Measurements from ENCODE around the gene IGFL2. TPM values are rescaled to one million over a fixed set of nuclear protein-coding genes. Genes with fewer than 3 reads are reported as not detected.
A peak's percentile ranks its signal among the peaks of the same experiment; 100 is the strongest.

The IGFL2 gene
- total and polyA plus RNA-seq, 2 experiments from 2014 or later: not detected

DNA sequence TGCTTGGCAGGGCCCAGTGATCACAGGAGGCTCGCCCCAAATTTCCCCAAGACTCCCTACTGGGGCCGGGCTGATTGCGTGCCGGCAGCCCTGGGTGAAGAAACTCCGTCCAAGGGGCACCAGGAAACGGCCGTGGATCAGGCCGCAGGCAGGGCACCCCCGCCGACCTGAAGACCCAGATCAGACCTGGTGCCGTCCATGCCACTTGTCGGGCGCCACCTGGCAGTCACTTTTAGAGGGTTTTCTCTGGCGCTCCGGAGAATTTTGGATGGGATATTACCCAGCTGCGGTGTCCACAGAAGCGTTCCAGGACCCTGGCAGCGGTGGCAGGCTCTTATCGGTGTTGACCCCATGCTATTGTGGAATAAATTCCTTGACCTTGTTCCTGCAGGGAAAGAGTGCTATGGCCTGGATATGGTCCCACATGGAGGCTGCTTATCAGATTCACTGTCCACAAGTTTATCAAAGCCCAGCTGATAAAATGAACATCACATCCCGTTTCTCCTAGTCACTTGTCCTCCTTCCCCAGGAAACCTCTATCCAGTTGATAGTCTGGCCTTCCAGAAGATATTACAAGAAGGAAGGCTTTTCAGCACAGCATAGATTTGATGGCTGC, 38.2 kb downstream of the IGFL2 start (continued):
- TF ChIP-seq, protein P1, sequence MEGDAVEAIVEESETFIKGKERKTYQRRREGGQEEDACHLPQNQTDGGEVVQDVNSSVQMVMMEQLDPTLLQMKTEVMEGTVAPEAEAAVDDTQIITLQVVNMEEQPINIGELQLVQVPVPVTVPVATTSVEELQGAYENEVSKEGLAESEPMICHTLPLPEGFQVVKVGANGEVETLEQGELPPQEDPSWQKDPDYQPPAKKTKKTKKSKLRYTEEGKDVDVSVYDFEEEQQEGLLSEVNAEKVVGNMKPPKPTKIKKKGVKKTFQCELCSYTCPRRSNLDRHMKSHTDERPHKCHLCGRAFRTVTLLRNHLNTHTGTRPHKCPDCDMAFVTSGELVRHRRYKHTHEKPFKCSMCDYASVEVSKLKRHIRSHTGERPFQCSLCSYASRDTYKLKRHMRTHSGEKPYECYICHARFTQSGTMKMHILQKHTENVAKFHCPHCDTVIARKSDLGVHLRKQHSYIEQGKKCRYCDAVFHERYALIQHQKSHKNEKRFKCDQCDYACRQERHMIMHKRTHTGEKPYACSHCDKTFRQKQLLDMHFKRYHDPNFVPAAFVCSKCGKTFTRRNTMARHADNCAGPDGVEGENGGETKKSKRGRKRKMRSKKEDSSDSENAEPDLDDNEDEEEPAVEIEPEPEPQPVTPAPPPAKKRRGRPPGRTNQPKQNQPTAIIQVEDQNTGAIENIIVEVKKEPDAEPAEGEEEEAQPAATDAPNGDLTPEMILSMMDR (conservative IDR thresholded peaks at IDR 0.05; ENCODE audit: low read depth in 2 of 2): peak in 1 of 2 experiments; percentile 33; a peak in 1 of 4 replicates
- TF ChIP-seq, protein P2, sequence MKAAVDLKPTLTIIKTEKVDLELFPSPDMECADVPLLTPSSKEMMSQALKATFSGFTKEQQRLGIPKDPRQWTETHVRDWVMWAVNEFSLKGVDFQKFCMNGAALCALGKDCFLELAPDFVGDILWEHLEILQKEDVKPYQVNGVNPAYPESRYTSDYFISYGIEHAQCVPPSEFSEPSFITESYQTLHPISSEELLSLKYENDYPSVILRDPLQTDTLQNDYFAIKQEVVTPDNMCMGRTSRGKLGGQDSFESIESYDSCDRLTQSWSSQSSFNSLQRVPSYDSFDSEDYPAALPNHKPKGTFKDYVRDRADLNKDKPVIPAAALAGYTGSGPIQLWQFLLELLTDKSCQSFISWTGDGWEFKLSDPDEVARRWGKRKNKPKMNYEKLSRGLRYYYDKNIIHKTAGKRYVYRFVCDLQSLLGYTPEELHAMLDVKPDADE (IDR thresholded peaks at IDR 0.05): no peak

DNA sequence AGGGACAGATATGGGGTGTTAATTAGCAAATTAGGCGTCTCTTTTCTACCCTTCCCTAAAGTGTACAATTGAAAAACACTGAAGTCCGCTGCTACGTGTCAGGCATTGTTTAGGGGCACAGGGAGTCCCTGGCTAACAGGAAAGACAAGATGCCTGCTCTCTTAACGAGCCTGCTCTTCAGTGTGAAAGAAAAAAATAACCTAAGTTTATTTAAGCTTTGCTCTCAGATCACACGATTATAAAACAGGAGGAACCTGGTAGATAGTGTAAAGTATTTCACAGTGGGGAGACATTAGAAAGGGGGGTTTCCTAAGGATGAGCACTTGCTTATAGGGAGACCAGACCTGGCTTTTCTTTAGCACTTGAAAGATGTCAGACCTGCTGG, 38.7 kb downstream of the IGFL2 start:
- Histone ChIP-seq H3F3A (replicated peaks; ENCODE audit: low read depth) (no peaks in the 10 kb centered on the region), H3K79me2 (replicated peaks; ENCODE audit: insufficient read depth) (no peaks in the 10 kb centered on the region), H3K4me3 (no peak overlapping the region), H4K20me1 (replicated peaks; ENCODE audit: insufficient read depth) (no peaks in the 10 kb centered on the region; the same call in 1 of the 2 replicates), H3K27me3 (ENCODE audit: insufficient read depth) (no peaks in the 10 kb centered on the region), H3K9me2 (ENCODE audit: insufficient read depth) (no peaks in the 10 kb centered on the region), H3K4me1 (ENCODE audit: insufficient read depth) (no peaks in the 10 kb centered on the region), H3K36me3 (ENCODE audit: insufficient read depth) (no peaks in the 10 kb centered on the region), H3K4me2 (no peak overlapping the region), H3K27ac (ENCODE audit: low read depth) (no peak overlapping the region), H2AFZ (no peak overlapping the region)
- Mint-ChIP-seq H3K9me3 (peaks cover 2% of the 10 kb centered on the region; the same call in 2 of the 3 replicates), H3K27me3 (ENCODE audit: insufficient read depth, low read depth, poor library complexity) (peaks cover 4% of the 10 kb centered on the region), H3K27ac (no peak overlapping the region), H3K36me3 (ENCODE audit: low read depth) (no peaks in the 10 kb centered on the region; the same call in 2 of the 3 replicates), H3K4me3 (no peak overlapping the region), H3K4me1 (no peaks in the 10 kb centered on the region)
- no peak for ATAC-seq
- DNase-seq (ENCODE audit: low spot score): no peak
- TF ChIP-seq, protein P3, sequence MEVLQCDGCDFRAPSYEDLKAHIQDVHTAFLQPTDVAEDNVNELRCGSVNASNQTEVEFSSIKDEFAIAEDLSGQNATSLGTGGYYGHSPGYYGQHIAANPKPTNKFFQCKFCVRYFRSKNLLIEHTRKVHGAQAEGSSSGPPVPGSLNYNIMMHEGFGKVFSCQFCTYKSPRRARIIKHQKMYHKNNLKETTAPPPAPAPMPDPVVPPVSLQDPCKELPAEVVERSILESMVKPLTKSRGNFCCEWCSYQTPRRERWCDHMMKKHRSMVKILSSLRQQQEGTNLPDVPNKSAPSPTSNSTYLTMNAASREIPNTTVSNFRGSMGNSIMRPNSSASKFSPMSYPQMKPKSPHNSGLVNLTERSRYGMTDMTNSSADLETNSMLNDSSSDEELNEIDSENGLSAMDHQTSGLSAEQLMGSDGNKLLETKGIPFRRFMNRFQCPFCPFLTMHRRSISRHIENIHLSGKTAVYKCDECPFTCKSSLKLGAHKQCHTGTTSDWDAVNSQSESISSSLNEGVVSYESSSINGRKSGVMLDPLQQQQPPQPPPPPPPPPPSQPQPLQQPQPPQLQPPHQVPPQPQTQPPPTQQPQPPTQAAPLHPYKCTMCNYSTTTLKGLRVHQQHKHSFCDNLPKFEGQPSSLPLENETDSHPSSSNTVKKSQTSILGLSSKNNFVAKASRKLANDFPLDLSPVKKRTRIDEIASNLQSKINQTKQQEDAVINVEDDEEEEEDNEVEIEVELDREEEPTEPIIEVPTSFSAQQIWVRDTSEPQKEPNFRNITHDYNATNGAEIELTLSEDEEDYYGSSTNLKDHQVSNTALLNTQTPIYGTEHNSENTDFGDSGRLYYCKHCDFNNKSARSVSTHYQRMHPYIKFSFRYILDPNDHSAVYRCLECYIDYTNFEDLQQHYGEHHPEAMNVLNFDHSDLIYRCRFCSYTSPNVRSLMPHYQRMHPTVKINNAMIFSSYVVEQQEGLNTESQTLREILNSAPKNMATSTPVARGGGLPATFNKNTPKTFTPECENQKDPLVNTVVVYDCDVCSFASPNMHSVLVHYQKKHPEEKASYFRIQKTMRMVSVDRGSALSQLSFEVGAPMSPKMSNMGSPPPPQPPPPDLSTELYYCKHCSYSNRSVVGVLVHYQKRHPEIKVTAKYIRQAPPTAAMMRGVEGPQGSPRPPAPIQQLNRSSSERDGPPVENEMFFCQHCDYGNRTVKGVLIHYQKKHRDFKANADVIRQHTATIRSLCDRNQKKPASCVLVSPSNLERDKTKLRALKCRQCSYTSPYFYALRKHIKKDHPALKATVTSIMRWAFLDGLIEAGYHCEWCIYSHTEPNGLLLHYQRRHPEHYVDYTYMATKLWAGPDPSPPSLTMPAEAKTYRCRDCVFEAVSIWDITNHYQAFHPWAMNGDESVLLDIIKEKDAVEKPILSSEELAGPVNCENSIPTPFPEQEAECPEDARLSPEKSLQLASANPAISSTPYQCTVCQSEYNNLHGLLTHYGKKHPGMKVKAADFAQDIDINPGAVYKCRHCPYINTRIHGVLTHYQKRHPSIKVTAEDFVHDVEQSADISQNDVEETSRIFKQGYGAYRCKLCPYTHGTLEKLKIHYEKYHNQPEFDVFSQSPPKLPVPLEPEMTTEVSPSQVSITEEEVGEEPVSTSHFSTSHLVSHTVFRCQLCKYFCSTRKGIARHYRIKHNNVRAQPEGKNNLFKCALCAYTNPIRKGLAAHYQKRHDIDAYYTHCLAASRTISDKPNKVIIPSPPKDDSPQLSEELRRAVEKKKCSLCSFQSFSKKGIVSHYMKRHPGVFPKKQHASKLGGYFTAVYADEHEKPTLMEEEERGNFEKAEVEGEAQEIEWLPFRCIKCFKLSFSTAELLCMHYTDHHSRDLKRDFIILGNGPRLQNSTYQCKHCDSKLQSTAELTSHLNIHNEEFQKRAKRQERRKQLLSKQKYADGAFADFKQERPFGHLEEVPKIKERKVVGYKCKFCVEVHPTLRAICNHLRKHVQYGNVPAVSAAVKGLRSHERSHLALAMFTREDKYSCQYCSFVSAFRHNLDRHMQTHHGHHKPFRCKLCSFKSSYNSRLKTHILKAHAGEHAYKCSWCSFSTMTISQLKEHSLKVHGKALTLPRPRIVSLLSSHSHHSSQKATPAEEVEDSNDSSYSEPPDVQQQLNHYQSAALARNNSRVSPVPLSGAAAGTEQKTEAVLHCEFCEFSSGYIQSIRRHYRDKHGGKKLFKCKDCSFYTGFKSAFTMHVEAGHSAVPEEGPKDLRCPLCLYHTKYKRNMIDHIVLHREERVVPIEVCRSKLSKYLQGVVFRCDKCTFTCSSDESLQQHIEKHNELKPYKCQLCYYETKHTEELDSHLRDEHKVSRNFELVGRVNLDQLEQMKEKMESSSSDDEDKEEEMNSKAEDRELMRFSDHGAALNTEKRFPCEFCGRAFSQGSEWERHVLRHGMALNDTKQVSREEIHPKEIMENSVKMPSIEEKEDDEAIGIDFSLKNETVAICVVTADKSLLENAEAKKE (CRISPR knock-in tag; IDR thresholded peaks at IDR 0.05): no peak
- TF ChIP-seq POLR2AphosphoS5 (IDR thresholded peaks at IDR 0.05; ENCODE audit: low read depth): no peak
- TF ChIP-seq ZNF114 (CRISPR knock-in tag; IDR thresholded peaks at IDR 0.05): no peak
- TF ChIP-seq, protein P2 (IDR thresholded peaks at IDR 0.05): no peak
- no peak for TF ChIP-seq ZNF331 (CRISPR knock-in tag; IDR thresholded peaks at IDR 0.05; ENCODE audit: low read depth)
- no peak for TF ChIP-seq JUNB (IDR thresholded peaks at IDR 0.05; ENCODE audit: unreplicated experiment)
- TF ChIP-seq STAT1 (IDR thresholded peaks at IDR 0.05; ENCODE audit: unreplicated experiment): no peak
- TF ChIP-seq NANOG (IDR thresholded peaks at IDR 0.05; ENCODE audit: borderline replicate concordance): no peak
- TF ChIP-seq EZH2 (IDR thresholded peaks at IDR 0.05; ENCODE audit: low read depth, unreplicated experiment): no peak
- TF ChIP-seq, protein P1 (conservative IDR thresholded peaks at IDR 0.05; ENCODE audit: low read depth in 2 of 2): no peak
- no peak for TF ChIP-seq EZH2phosphoT487 (IDR thresholded peaks at IDR 0.05; ENCODE audit: unreplicated experiment)
